ENCODE measurements around the gene FALEC. TPM values are rescaled to one million over a fixed set of nuclear protein-coding genes. Genes with fewer than 3 reads are reported as not detected.

FALEC gene
- total RNA-seq, 3 donors from 2014 or later, result 2.2 TPM; not detected in 2

GRCh38 chr1:150548632-150549495 lies 33.3 kb downstream of the FALEC start, which contains the start of gene ADAMTSL4:
Gene ADAMTSL4 (plus strand): TSS chr1:150549408. CDS start chr1:150552289, 2,881 bp downstream.
- Histone ChIP-seq H3K9me3 (no peaks in the 10 kb centered on the region), H3K36me3 (no peaks in the 10 kb centered on the region)
- peak in 1 of 2 donors; percentile 63 for DNase-seq (ENCODE audit: low spot score in 2 of 2)

GRCh38 chr1:150549496-150550221 lies 34.1 kb downstream of the FALEC start:
- Histone ChIP-seq H3K36me3 (no peaks in the 10 kb centered on the region), H3K4me1 (peaks cover 12 to 20% of the 10 kb centered on the region in 2 donors), H3K4me3 (peak overlapping the region; percentile 62 to 88 (median 62)), H3K27me3 (no peaks in the 10 kb centered on the region), H3K9me3 (no peaks in the 10 kb centered on the region), H3K27ac (peak overlapping the region; percentile 84 to 97)
- TF ChIP-seq CTCF (IDR thresholded peaks at IDR 0.05), result no peak
- TF ChIP-seq POLR2A (IDR thresholded peaks at IDR 0.05), result no peak
- TF ChIP-seq POLR2AphosphoS5 (IDR thresholded peaks at IDR 0.05), result no peak
- intact Hi-C loops (cut with DNase I; ENCODE audit: low total_unique reads), result no loop called here
- peak in 1 of 2 donors; percentile 63 for DNase-seq (ENCODE audit: low spot score in 2 of 2)

More at GRCh38 chr1:150548632-150549495, 33.3 kb downstream of the FALEC start, which contains the start of gene ADAMTSL4:
- Histone ChIP-seq H3K4me3 (peak within 1 kb of the TSS; percentile 62 to 88 (median 62)), H3K4me1 (peaks cover 12 to 20% of the 10 kb centered on the region in 2 donors), H3K27ac (peak within 1 kb of the TSS; percentile 84 to 97), H3K27me3 (no peaks in the 10 kb centered on the region)
- intact Hi-C loops (cut with DNase I; ENCODE audit: low total_unique reads), result no loop called here
- TF ChIP-seq POLR2AphosphoS5 (IDR thresholded peaks at IDR 0.05) (no peak), CTCF (IDR thresholded peaks at IDR 0.05) (no peak), POLR2A (IDR thresholded peaks at IDR 0.05) (no peak)

DNA sequence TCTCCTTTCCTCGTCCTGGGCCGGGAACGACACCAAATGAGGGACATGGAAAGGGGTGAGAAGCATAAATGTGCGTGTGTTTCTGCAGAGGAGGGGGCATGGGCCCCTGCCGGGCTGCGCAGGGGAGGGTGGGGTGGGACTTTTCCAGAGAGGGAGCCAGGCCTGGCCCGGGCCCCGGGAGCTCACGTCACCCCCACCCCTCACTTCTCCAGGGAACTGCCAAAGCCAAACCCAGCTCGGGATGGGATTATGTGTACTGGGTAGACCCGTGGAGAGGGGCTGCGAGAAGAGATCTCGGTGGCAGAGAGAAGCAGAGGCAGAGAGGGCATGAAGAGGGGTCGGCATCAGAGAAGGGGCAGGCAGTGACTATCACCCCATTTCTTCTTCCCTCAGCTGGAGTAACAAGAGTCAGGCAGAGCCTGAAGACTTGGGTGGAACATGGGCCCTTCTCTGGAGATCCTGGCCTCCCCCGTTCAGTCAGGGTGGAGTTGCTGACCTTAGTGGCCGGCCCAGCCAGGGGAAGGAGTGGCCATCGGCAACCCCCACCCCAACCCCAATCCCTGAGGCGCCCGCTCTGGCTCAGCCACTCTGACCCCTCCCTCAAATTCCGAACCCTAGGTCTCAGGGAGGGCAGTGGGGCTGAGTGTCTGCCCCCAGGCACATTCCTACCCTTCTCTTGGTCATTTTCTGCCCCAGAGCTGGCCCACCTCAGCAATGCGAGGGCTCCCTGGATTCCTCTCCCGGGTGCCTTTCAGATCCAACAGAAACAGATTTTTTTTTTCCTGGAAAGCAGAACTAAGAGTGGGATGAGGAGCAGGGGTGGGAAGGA lies 34.9 kb downstream of the FALEC start:
- no peak for DNase-seq (ENCODE audit: low spot score in 2 of 2)
- intact Hi-C loops (cut with DNase I; ENCODE audit: low total_unique reads), result no loop called here
- Histone ChIP-seq H3K36me3 (no peaks in the 10 kb centered on the region), H3K4me1 (peaks cover 12 to 20% of the 10 kb centered on the region in 2 donors), H3K4me3 (peak overlapping the region; percentile 62 to 88 (median 62)), H3K27me3 (no peaks in the 10 kb centered on the region), H3K27ac (peak overlapping the region; percentile 84 to 97), H3K9me3 (no peaks in the 10 kb centered on the region)
- TF ChIP-seq CTCF (IDR thresholded peaks at IDR 0.05), result no peak
- TF ChIP-seq POLR2AphosphoS5 (IDR thresholded peaks at IDR 0.05), result no peak
- TF ChIP-seq POLR2A (IDR thresholded peaks at IDR 0.05), result no peak

DNA sequence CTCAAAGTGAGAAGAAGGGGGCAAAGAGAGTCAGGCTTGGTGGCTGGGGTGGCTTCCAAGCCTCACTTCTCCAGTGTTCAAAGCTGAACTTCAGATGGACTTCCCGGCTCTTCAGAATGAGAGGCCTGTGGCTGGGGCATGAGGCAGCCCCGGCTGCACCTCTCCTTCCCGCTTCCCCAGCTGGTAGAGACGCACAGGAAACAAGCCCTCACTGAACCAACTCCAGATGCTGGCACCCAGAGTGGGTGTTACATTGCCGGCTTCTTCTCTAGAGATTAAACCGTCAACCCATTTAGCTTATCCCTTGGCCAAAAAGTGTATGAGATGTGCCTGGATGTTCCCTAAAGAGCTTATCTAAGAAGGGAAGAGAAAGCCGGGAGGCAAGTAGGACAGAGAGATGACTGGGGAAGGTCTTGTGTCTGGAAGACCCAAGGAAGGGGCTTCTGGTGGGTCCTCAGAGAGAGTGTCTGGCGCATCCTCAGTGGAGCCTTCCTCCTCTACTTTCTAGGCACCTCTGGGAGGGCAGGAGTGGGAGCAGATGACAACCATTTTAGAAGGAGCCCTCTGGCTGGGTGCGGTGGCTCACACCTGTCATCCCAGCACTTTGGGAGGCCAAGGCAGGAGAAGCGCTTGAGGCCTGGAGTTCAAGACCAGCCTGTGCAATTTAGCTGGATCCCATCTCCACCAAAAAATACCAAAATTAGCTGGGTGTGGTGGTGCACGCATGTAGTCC lies 35.7 kb downstream of the FALEC start:
- peak overlapping the region in 2 of 3 donors; percentile 62 to 88 for H3K4me3 ChIP-seq
- peak overlapping the region; percentile 84 to 97 for H3K27ac ChIP-seq
- intact Hi-C loops (cut with DNase I; ENCODE audit: low total_unique reads), result no loop called here
- no peaks in the 10 kb centered on the region for H3K9me3 ChIP-seq
- H3K4me1 ChIP-seq, result peaks cover 12 to 20% of the 10 kb centered on the region in 2 donors
- H3K27me3 ChIP-seq, result no peaks in the 10 kb centered on the region
- H3K36me3 ChIP-seq, result no peaks in the 10 kb centered on the region
- TF ChIP-seq CTCF (IDR thresholded peaks at IDR 0.05), result no peak
- no peak for TF ChIP-seq POLR2A (IDR thresholded peaks at IDR 0.05)
- TF ChIP-seq POLR2AphosphoS5 (IDR thresholded peaks at IDR 0.05), result no peak
- no peak for DNase-seq (ENCODE audit: low spot score in 2 of 2)
